SK-N-MC (cell line): ENCODE measurements around the gene FBXO36.

Experiments
- DNase-seq: peaks from one replicate; pipeline ENCODE4 v3.0.0-alpha.2; 2011; ENCODE audit warnings: low read depth, low spot score
- H3K27ac ChIP-seq: fragments of 200-600 bp; sonication (generic); 2 replicates; pipeline ENCODE4 v1.5.1; 2016; ENCODE audit warnings: mixed run types
- H3K36me3 ChIP-seq: fragments of 200-600 bp; sonication (generic); 2 replicates; pipeline ENCODE4 v1.6.1; 2017; ENCODE audit warnings: antibody characterized with exemption, low read length, mixed read lengths; ENCODE audit not compliant: insufficient read depth
- H3K4me3 ChIP-seq: fragments of 200-600 bp; sonication (generic); 2 replicates; pipeline ENCODE4 v1.5.1; 2016
- H3K9ac ChIP-seq: fragments of 200-600 bp; sonication (generic); 2 replicates; pipeline ENCODE4 v1.8.0; 2017; ENCODE audit warnings: mixed run types, mixed read lengths; ENCODE audit not compliant: insufficient read length
- H3K9me3 ChIP-seq: fragments of 200-600 bp; sonication (generic); 2 replicates; pipeline ENCODE4 v1.6.1; 2017; ENCODE audit warnings: low read depth, mild to moderate bottlenecking, antibody characterized with exemption, low read length, moderate library complexity, mixed read lengths
- EZH2 ChIP-seq: fragments of 200-600 bp; sonication (generic); IDR thresholded peaks from one replicate; pipeline ENCODE4 v1.6.1; 2017; ENCODE audit warnings: antibody characterized with exemption
- FOXP2 ChIP-seq: optimal IDR thresholded peaks from 2 replicates; pipeline ENCODE3; 2011; ENCODE audit warnings: mild to moderate bottlenecking, moderate library complexity; ENCODE audit not compliant: insufficient read depth; ENCODE audit errors: extremely low read length, control extremely low read depth
- POLR2AphosphoS5 ChIP-seq: IDR thresholded peaks from 2 replicates; pipeline ENCODE4 v1.6.1; 2012; ENCODE audit warnings: mild to moderate bottlenecking, low read depth, low read length, borderline replicate concordance

FBXO36 gene

DNA sequence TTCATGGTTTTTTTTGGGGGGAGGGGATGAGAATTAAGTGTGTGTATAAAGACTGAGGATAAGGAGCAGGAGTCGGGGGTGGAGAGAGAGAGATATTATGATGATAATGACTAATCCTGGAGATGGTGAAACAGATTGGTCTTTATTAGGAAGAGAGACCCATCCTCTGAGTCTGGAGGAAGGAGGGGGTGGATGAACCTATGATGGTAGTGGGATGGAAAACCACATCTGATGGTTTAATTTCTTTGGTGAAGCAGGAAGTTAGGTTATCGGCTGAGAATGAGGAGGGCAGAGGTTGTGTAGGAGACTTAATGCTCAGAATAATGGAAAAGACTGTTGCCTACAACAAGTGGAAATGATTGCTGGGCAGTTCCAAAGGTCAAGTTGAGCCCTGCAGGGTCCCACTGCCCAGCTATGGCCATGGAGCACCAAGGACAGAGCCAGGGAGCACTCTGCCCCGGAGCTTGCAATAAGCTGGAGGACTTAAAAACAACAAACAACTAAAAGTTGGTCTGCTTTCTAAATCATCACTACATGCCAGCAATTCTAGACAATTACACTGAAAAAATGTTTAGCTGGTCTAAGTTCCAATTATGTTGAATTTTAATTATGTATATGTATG, 138.5 kb downstream of the FBXO36 start:
- Histone ChIP-seq H3K9ac (no peak overlapping the region), H3K36me3 (no peaks in the 10 kb centered on the region), H3K4me3 (no peak overlapping the region), H3K27ac (no peak overlapping the region), H3K9me3 (no peaks in the 10 kb centered on the region)
- TF ChIP-seq FOXP2: no peak
- no peak for TF ChIP-seq EZH2
- TF ChIP-seq POLR2AphosphoS5: no peak
- DNase-seq: no peak
